SK-N-SH treated with all-trans-retinoic acid at 6 μM for 48 hours (cell line): ENCODE measurements around the gene ENHO.

Source experiments
- PATZ1 ChIP-seq: fragments of 250-450 bp; sonication (Bioruptor Pico); IDR thresholded peaks from 2 replicates; pipeline ENCODE4 v1.8.0; 2020; ENCODE audit warnings: mild to moderate bottlenecking, moderate library complexity, borderline replicate concordance
- PPARA ChIP-seq: fragments of 250-450 bp; sonication (Bioruptor Pico); IDR thresholded peaks from 2 replicates; pipeline ENCODE4 v1.5.0; 2020; ENCODE audit warnings: mild to moderate bottlenecking, borderline replicate concordance
- TCF4 ChIP-seq: fragments of 250-450 bp; sonication (Bioruptor Pico); IDR thresholded peaks from 2 replicates; pipeline ENCODE4 v1.8.0; 2021; ENCODE audit warnings: mild to moderate bottlenecking, moderate library complexity, borderline replicate concordance
- TF ChIP-seq, protein P1 (sequence below): fragments of 250-450 bp; sonication (Bioruptor Pico); IDR thresholded peaks from 2 replicates; pipeline ENCODE4 v1.8.0; 2021; ENCODE audit warnings: low read depth, mild to moderate bottlenecking, moderate library complexity, borderline replicate concordance

DNA sequence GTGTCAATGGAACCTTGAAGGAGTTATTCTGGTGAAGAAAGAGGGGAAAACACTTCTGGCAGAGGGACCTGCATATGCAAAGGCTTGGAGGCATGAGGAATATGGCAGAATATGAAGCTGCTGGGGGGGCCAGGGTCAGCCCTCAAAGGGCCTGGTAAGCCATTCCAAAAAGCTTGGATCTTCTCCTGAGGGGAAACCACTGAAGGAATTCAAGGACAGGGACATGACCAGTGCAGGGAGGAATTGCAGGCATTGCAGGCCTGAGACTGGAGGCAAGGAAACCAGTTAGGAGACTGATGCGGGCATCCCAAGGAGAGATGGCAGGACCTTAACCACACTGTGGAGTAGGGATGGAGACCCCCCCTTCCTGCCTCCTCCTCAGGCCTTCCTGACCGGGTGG lies 21.4 kb downstream of the ENHO start:
- TF ChIP-seq TCF4, result no peak
- no peak for TF ChIP-seq PATZ1 (CRISPR knock-in tag)
- TF ChIP-seq, protein P1, sequence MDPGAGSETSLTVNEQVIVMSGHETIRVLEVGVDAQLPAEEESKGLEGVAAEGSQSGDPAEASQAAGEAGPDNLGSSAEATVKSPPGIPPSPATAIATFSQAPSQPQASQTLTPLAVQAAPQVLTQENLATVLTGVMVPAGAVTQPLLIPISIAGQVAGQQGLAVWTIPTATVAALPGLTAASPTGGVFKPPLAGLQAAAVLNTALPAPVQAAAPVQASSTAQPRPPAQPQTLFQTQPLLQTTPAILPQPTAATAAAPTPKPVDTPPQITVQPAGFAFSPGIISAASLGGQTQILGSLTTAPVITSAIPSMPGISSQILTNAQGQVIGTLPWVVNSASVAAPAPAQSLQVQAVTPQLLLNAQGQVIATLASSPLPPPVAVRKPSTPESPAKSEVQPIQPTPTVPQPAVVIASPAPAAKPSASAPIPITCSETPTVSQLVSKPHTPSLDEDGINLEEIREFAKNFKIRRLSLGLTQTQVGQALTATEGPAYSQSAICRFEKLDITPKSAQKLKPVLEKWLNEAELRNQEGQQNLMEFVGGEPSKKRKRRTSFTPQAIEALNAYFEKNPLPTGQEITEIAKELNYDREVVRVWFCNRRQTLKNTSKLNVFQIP, result no peak
- TF ChIP-seq PPARA (CRISPR knock-in tag), result no peak
